HCT116 (cell line): ENCODE measurements around the gene GAB2. TPM values are rescaled to one million over a fixed set of nuclear protein-coding genes. Genes with fewer than 3 reads are reported as not detected.
"Not testable (repeated sequence)": the region's sequence is repeated elsewhere in the genome, so short reads cannot be mapped to it uniquely, and the experiment has no call there.

Experiments used
- ATAC-seq: fragments of 200-7000 bp; cut with Tn5 transposase; 2 replicates; pipeline ENCODE4 v1.9.1; 2020; ENCODE audit warnings: mild to moderate bottlenecking, moderate library complexity
- BruUV-seq: library from RNA; stranded (reverse); fragments of 400-500 nt; replicated peaks from 2 replicates; lab custom pipeline; 2021; lab: Mats Ljungman, UMichigan
- CTCF ChIA-PET: fragments of 300-600 bp; sonication (Branson Sonifier 250); formaldehyde crosslinking; loops from one replicate; lab custom pipeline; 2021; ENCODE audit warnings: antibody characterized with exemption; lab: Charles Lee
- POLR2A ChIA-PET: fragments of 300-600, 350-600 bp; sonication (Branson Sonifier 250); formaldehyde crosslinking; loops from one replicate; lab custom pipeline; 2021; ENCODE audit warnings: antibody characterized with exemption; lab: Charles Lee
- RAD21 ChIA-PET, 2 experiments: fragments of 300-600 bp; sonication (Branson Sonifier 250); formaldehyde crosslinking; loops; one replicate each; lab custom pipeline; 2023; ENCODE audit warnings: low total read pairs in 2 of 2; ENCODE audit not compliant: uncharacterized antibody in 2 of 2, unreplicated experiment in 2 of 2, low non-redundant PET in 1 of 2; lab: Charles Lee
- DNase-seq: peaks from one replicate; pipeline ENCODE4 v3.0.0-alpha.2; 2010; ENCODE audit warnings: low read depth, low spot score
- H2AFZ ChIP-seq: fragments of 200-600 bp; shearing (Covaris generic), sonication (generic); 2 replicates; pipeline ENCODE4 v1.6.1; 2017; ENCODE audit warnings: low read depth, mixed run types, mixed read lengths, antibody characterized with exemption, low read length; ENCODE audit not compliant: poor library complexity, severe bottlenecking
- H3K27ac ChIP-seq: 2 replicates; pipeline ENCODE4 v1.5.1; 2012; ENCODE audit warnings: low read depth, low read length
- H3K27me3 ChIP-seq: fragments of 200-600 bp; sonication (generic); 2 replicates; pipeline ENCODE4 v1.6.1; 2016; ENCODE audit warnings: mixed run types, low read length, mixed read lengths; ENCODE audit not compliant: insufficient read depth
- H3K36me3 ChIP-seq, 2 experiments: fragments of 200-500 bp in 1 of 2; fragments of 200-600 bp in 1 of 2; sonication (Bioruptor generic) in 1 of 2; sonication (generic) in 1 of 2; 2 replicates each; pipeline versions ENCODE4 v1.5.1 to v1.6.1; 2014 to 2016; ENCODE audit warnings: low read length in 2 of 2, inconsistent platforms in 1 of 2, mixed read lengths in 1 of 2, mixed run types in 1 of 2; ENCODE audit not compliant: insufficient read depth in 2 of 2, control insufficient read depth in 1 of 2
- H3K4me1 ChIP-seq, 2 experiments: fragments of 200-600 bp in 1 of 2; sonication (generic) in 1 of 2; 2 replicates each; pipeline versions ENCODE4 v1.5.1 to v1.6.1; 2012 to 2017; ENCODE audit warnings: low read length in 2 of 2, inconsistent platforms in 1 of 2, mild to moderate bottlenecking in 1 of 2, mixed read lengths in 1 of 2, mixed run types in 1 of 2, moderate library complexity in 1 of 2; ENCODE audit not compliant: insufficient read depth in 2 of 2, control insufficient read depth in 1 of 2
- H3K4me2 ChIP-seq: fragments of 200-600 bp; sonication (generic); 2 replicates; pipeline ENCODE4 v1.6.1; 2017; ENCODE audit warnings: mixed run types, low read length, mixed read lengths
- H3K4me3 ChIP-seq, 2 experiments: fragments of 200-600 bp in 1 of 2; sonication (generic) in 1 of 2; replicated peaks in 1 of 2; 2 replicates each; pipeline ENCODE4 v1.5.1; 2011 to 2016; ENCODE audit warnings: low read length in 2 of 2, control low read depth in 1 of 2, low read depth in 1 of 2, mild to moderate bottlenecking in 1 of 2, mixed read lengths in 1 of 2, mixed run types in 1 of 2
- H3K79me2 ChIP-seq: fragments of 200-600 bp; sonication (generic); 2 replicates; pipeline ENCODE4 v1.6.1; 2017; ENCODE audit warnings: mild to moderate bottlenecking, mixed run types, low read length, moderate library complexity, mixed read lengths; ENCODE audit not compliant: insufficient read depth
- H3K9ac ChIP-seq: fragments of 200-600 bp; sonication (generic); 2 replicates; pipeline ENCODE4 v1.6.1; 2016; ENCODE audit warnings: low read length, mixed read lengths
- H3K9me2 ChIP-seq: fragments of 200-600 bp; sonication (generic), shearing (Covaris generic); 2 replicates; pipeline ENCODE4 v1.6.1; 2017; ENCODE audit warnings: mixed run types, mild to moderate bottlenecking, moderate library complexity; ENCODE audit not compliant: insufficient read depth
- H3K9me3 ChIP-seq, 2 experiments: fragments of 200-500 bp in 1 of 2; fragments of 200-600 bp in 1 of 2; sonication (Bioruptor generic) in 1 of 2; sonication (generic) in 1 of 2; 2 replicates each; pipeline ENCODE4 v1.6.1; 2014 to 2017; ENCODE audit warnings: low read length in 2 of 2, mixed read lengths in 2 of 2, inconsistent platforms in 1 of 2, low read depth in 1 of 2, mild to moderate bottlenecking in 1 of 2, mixed run types in 1 of 2, moderate library complexity in 1 of 2; ENCODE audit not compliant: control insufficient read depth in 1 of 2, insufficient read depth in 1 of 2
- H4K20me1 ChIP-seq: fragments of 200-600 bp; sonication (generic), shearing (Covaris generic); 2 replicates; pipeline ENCODE4 v1.6.1; 2017; ENCODE audit warnings: mixed run types, mild to moderate bottlenecking, moderate library complexity; ENCODE audit not compliant: insufficient read depth
- ELF1 ChIP-seq: IDR thresholded peaks from 2 replicates; pipeline ENCODE4 v1.6.1; 2012; ENCODE audit warnings: low read depth, borderline replicate concordance
- EZH2 ChIP-seq: fragments of 200-600 bp; sonication (generic); IDR thresholded peaks from 2 replicates; pipeline ENCODE4 v1.6.1; 2017; ENCODE audit warnings: antibody characterized with exemption, mixed run types
- ZFX ChIP-seq: fragments of 450-650 bp; IDR thresholded peaks from 2 replicates; pipeline ENCODE4 v1.6.1; 2017
- intact Hi-C: fragments of 100-400 bp; cut with micrococcal nuclease; formaldehyde crosslinking; loops from 2 replicates; pipeline ENCODE4 v1.10.0; 2022
- total RNA-seq: library from RNA; stranded (reverse); gene quantifications from one replicate; pipeline ENCODE4 v1.2.1, GENCODE V29; 2021; ENCODE audit not compliant: unreplicated experiment
- TF ChIP-seq, protein P1 (sequence below): IDR thresholded peaks from 2 replicates; pipeline ENCODE4 v1.6.1; 2012
- TF ChIP-seq, protein P2 (sequence below): IDR thresholded peaks from 2 replicates; pipeline ENCODE4 v1.6.1; 2012

Gene GAB2
- total RNA-seq, 1 experiment from 2014 or later, result 1.9 TPM

DNA sequence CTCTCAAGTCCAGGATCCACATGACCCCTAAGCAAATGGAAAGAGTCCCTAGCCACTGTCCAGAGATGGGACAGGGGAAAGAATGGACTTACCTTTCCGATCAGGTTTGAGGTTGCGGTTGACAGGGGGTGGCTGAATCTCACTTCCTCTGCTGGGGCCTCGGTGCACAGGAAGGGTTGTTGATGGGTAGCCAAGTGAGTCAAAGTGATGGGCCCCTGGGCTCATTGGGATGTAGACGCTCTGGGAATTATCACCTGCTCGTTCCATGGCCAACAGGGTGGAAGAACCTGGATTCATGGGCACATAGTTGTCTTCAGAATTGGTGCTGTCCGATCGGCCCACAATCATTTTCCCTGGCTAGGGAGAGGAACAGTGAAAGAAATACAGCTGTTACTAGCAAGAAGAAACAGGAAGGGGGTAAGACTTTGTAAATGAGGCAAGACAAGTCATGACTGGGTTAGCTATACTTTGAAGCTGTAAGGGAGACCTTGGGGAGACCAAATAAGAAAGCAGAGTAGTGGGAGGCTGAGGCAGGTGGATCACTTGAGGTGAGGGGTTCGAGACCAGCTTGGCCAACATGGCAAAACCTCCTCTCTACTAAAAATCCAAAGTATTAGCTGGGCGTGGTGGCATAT lies 194.2 kb downstream of the GAB2 start:
- intact Hi-C loops, result no loop called here
- RAD21 ChIA-PET, result no interaction called here
- Histone ChIP-seq H3K9ac (no peak overlapping the region), H2AFZ (no peak overlapping the region), H4K20me1 (no peaks in the 10 kb centered on the region), H3K9me2 (no peaks in the 10 kb centered on the region), H3K27ac (no peak overlapping the region), H3K9me3 (no peaks in the 10 kb centered on the region), H3K27me3 (no peaks in the 10 kb centered on the region), H3K79me2 (no peaks in the 10 kb centered on the region), H3K4me3 (no peak overlapping the region), H3K4me2 (no peak overlapping the region)
- no TSS peak for BruUV-seq
- POLR2A ChIA-PET, result no interaction called here
- no peak for DNase-seq
- TF ChIP-seq ELF1, result no peak
- TF ChIP-seq, protein P1, sequence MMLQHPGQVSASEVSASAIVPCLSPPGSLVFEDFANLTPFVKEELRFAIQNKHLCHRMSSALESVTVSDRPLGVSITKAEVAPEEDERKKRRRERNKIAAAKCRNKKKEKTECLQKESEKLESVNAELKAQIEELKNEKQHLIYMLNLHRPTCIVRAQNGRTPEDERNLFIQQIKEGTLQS, result no peak
- TF ChIP-seq ZFX, result no peak
- TF ChIP-seq, protein P2, sequence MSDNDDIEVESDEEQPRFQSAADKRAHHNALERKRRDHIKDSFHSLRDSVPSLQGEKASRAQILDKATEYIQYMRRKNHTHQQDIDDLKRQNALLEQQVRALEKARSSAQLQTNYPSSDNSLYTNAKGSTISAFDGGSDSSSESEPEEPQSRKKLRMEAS, result no peak
- TF ChIP-seq EZH2, result no peak
- TF ChIP-seq, all 23 proteins: peak for 0
- no peaks in the 10 kb centered on the region for H3K4me1 ChIP-seq
- no peaks in the 10 kb centered on the region for H3K36me3 ChIP-seq
- CTCF ChIA-PET, result no interaction called here
- ATAC-seq, result no peak

DNA sequence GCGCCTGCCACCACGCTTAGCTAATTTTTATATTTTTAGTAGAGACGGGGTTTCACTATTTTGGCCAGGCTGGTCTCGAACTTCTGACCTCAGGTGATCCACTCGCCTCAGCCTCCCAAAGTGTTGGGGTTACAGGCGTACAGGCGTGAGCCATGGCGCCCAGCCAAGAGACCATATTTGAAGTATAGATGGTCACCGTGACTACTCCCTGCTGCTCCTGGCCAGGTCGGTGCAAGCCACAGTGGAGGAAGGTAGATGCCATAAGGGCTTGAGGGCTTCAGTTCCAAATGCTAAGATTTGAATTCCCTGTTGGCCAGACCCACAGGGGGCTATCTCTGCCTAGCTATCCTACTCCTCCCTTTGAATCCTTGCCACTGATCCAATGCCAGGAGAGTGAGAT lies 194.9 kb downstream of the GAB2 start:
- DNase-seq, H3K27ac ChIP-seq, H3K4me2 ChIP-seq, H4K20me1 ChIP-seq, H3K36me3 ChIP-seq, H3K27me3 ChIP-seq, RAD21 ChIA-PET, H3K9me3 ChIP-seq, CTCF ChIA-PET, H3K9ac ChIP-seq, H3K9me2 ChIP-seq, H3K79me2 ChIP-seq, H3K4me3 ChIP-seq, H3K4me1 ChIP-seq, H2AFZ ChIP-seq, intact Hi-C loops, ATAC-seq, POLR2A ChIA-PET, BruUV-seq: not testable (repeated sequence)
